Keratinocyte (primary cell): ENCODE results near the gene ASXL2. TPM values are rescaled to one million over a fixed set of nuclear protein-coding genes. Genes with fewer than 3 reads are reported as not detected.

Experiments
- DNase-seq: peaks from one replicate; pipeline ENCODE4 v3.0.0-alpha.2; 2011; ENCODE audit warnings: low read depth, missing footprints, low spot score
- FAIRE-seq: peaks from 2 replicates; lab custom pipeline; 2011; peaks lifted over from hg19 to GRCh38; lab: Jason Lieb, UNC
- H2AFZ ChIP-seq: 2 replicates; pipeline ENCODE4 v1.6.0; 2012; ENCODE audit warnings: low read length, control low read depth, inconsistent platforms; ENCODE audit not compliant: control insufficient read depth
- H3K27ac ChIP-seq: 2 replicates; pipeline ENCODE4 v1.5.1; 2011; ENCODE audit warnings: low read length; ENCODE audit not compliant: control insufficient read depth, insufficient read depth
- H3K27me3 ChIP-seq: 3 replicates; pipeline ENCODE4 v1.6.0; 2011; ENCODE audit warnings: low read length; ENCODE audit not compliant: control insufficient read depth, insufficient read depth; ENCODE audit errors: extremely low read depth
- H3K36me3 ChIP-seq, 2 experiments: 2 replicates in 1 of 2; 3 replicates in 1 of 2; pipeline ENCODE4 v1.5.1; 2011; ENCODE audit warnings: low read length in 2 of 2, mild to moderate bottlenecking in 1 of 2; ENCODE audit not compliant: control insufficient read depth in 2 of 2, insufficient read depth in 2 of 2; ENCODE audit errors: extremely low read depth in 1 of 2
- H3K4me1 ChIP-seq: 3 replicates; pipeline ENCODE4 v1.5.1; 2011; ENCODE audit warnings: low read length; ENCODE audit not compliant: control insufficient read depth, insufficient read depth; ENCODE audit errors: extremely low read depth
- H3K4me2 ChIP-seq: 3 replicates; pipeline ENCODE4 v1.6.0; 2011; ENCODE audit warnings: low read depth, low read length; ENCODE audit not compliant: control insufficient read depth, insufficient read depth; ENCODE audit errors: extremely low read depth
- H3K4me3 ChIP-seq, 3 experiments: fragments of 200-600 bp in 1 of 3; sonication (generic) in 1 of 3; 2 replicates in 2 of 3; 3 replicates in 1 of 3; pipeline ENCODE4 v1.5.1; 2011 to 2016; ENCODE audit warnings: low read length in 3 of 3, mild to moderate bottlenecking in 3 of 3, control low read depth in 2 of 3, inconsistent platforms in 1 of 3, low read depth in 1 of 3, mixed read lengths in 1 of 3, mixed run types in 1 of 3, moderate library complexity in 1 of 3; ENCODE audit not compliant: control insufficient read depth in 2 of 3, insufficient read depth in 2 of 3; ENCODE audit errors: extremely low read depth in 1 of 3
- H3K79me2 ChIP-seq: 2 replicates; pipeline ENCODE4 v1.6.0; 2012; ENCODE audit warnings: low read length; ENCODE audit not compliant: control insufficient read depth, insufficient read depth
- H3K9ac ChIP-seq: 3 replicates; pipeline ENCODE4 v1.6.0; 2011; ENCODE audit warnings: low read length; ENCODE audit not compliant: control insufficient read depth, insufficient read depth; ENCODE audit errors: extremely low read depth
- H3K9me1 ChIP-seq: 3 replicates; pipeline ENCODE4 v1.6.0; 2011; ENCODE audit warnings: low read length; ENCODE audit not compliant: control insufficient read depth, insufficient read depth; ENCODE audit errors: extremely low read depth
- H3K9me3 ChIP-seq: 2 replicates; pipeline ENCODE4 v1.5.1; 2012; ENCODE audit warnings: low read depth, low read length; ENCODE audit not compliant: control insufficient read depth
- H4K20me1 ChIP-seq: 3 replicates; pipeline ENCODE4 v1.6.0; 2011; ENCODE audit warnings: low read length; ENCODE audit not compliant: control insufficient read depth, insufficient read depth; ENCODE audit errors: extremely low read depth
- CTCF ChIP-seq, 3 experiments: IDR thresholded peaks in 1 of 3; conservative IDR thresholded peaks in 1 of 3; optimal IDR thresholded peaks in 1 of 3; 2 replicates in 2 of 3; 3 replicates in 1 of 3; pipeline versions ENCODE3 to v1.5.1; 2011; ENCODE audit warnings: low read length in 3 of 3, mild to moderate bottlenecking in 3 of 3, moderate library complexity in 2 of 3, control low read depth in 1 of 3, inconsistent platforms in 1 of 3; ENCODE audit not compliant: insufficient read depth in 2 of 3; ENCODE audit errors: extremely low read depth in 1 of 3
- EZH2 ChIP-seq: IDR thresholded peaks from one replicate; pipeline ENCODE4 v1.6.1; 2012; ENCODE audit warnings: inconsistent platforms, mild to moderate bottlenecking, low read length, moderate library complexity
- dilution Hi-C: fragments of 300-500 bp; cut with MboI; formaldehyde crosslinking; loops from one replicate; pipeline ENCODE4 v1.7.0; 2020; ENCODE audit warnings: low sequenced_read_pairs; ENCODE audit not compliant: extremely low pct_ligation_motif_present
- polyA plus RNA-seq, 5 experiments: library from polyadenylated mRNA; depleted of rRNA in 3 of 5; stranded (reverse) in 3 of 5; stranded (forward) in 1 of 5; unstranded in 1 of 5; fragments of >200 nt; gene quantifications; 1 replicate in 1 of 5; 2 replicates in 3 of 5; 3 replicates in 1 of 5; pipeline versions ENCODE4 v1.2.1 to v1.2.3, GENCODE V29; 2011 to 2012; ENCODE audit warnings: missing spikeins in 2 of 5, low read depth in 1 of 5, low replicate concordance in 1 of 5

ASXL2 gene
- polyA plus RNA-seq, 1 donor (not counting 4 experiments of a cell fraction or from before 2014, with no cell fraction given), result 12.5 TPM

GRCh38 chr2:25772078-25772477 lies 106.2 kb downstream of the ASXL2 start:
- Histone ChIP-seq H3K9me3 (no peaks in the 10 kb centered on the region), H3K36me3 (peaks cover 3 to 4% of the 10 kb centered on the region in 2 experiments), H3K79me2 (no peaks in the 10 kb centered on the region), H3K9me1 (no peaks in the 10 kb centered on the region), H3K4me1 (no peaks in the 10 kb centered on the region), H2AFZ (no peak overlapping the region), H3K9ac (no peak overlapping the region), H4K20me1 (no peaks in the 10 kb centered on the region), H3K4me3 (no peak overlapping the region), H3K27me3 (no peaks in the 10 kb centered on the region), H3K27ac (no peak overlapping the region), H3K4me2 (no peak overlapping the region)
- FAIRE-seq, result no peak
- no peak for DNase-seq
- no peak for TF ChIP-seq EZH2
- TF ChIP-seq CTCF (optimal IDR thresholded peaks at IDR 0.05 in 1 of 3, IDR thresholded peaks at IDR 0.05 in 1 of 3, conservative IDR thresholded peaks at IDR 0.05 in 1 of 3; ENCODE audit: extremely low read depth in 1 of 3, insufficient read depth in 2 of 3, low read length in 3 of 3), result no peak
- dilution Hi-C loops, result no loop called here

- Histone ChIP-seq H3K9me1 (no peaks in the 10 kb centered on the region), H3K79me2 (no peaks in the 10 kb centered on the region), H3K36me3 (peaks cover 0 to 8% of the 10 kb centered on the region in 2 experiments), H3K4me2 (no peak overlapping the region), H3K27me3 (no peaks in the 10 kb centered on the region), H3K4me1 (no peaks in the 10 kb centered on the region), H3K9me3 (no peaks in the 10 kb centered on the region), H3K27ac (no peak overlapping the region), H3K9ac (no peak overlapping the region), H2AFZ (no peak overlapping the region), H3K4me3 (no peak overlapping the region), H4K20me1 (no peaks in the 10 kb centered on the region)
- FAIRE-seq (no peak), DNase-seq (no peak)
- TF ChIP-seq CTCF (optimal IDR thresholded peaks at IDR 0.05 in 1 of 3, IDR thresholded peaks at IDR 0.05 in 1 of 3, conservative IDR thresholded peaks at IDR 0.05 in 1 of 3; ENCODE audit: extremely low read depth in 1 of 3, insufficient read depth in 2 of 3, low read length in 3 of 3), result no peak
- TF ChIP-seq EZH2, result no peak
- dilution Hi-C loops, result no loop called here
Measured at GRCh38 chr2:25763575-25763974, 114.7 kb downstream of the ASXL2 start.
